NCI-H2227 treated with DMSO at 0.1 percent for 48 hours (cell line): Measurements from ENCODE around the gene COL15A1.

ENCODE experiments used
- DNase-seq: peaks from one replicate; lab custom pipeline; 2025; lab: John Stamatoyannopoulos, UW

COL15A1 gene

GRCh38 chr9:98916660-98917059, 27.0 kb upstream of the COL15A1 start:
- DNase-seq = no peak

- no peak for DNase-seq
These were observed 25.8 kb upstream of the COL15A1 start for GRCh38 chr9:98917746-98918487.

GRCh38 chr9:98921732-98922131, 22.0 kb upstream of the COL15A1 start:
- DNase-seq = no peak

- DNase-seq = no peak
These were observed 20.8 kb upstream of the COL15A1 start for GRCh38 chr9:98922721-98923435.

- DNase-seq = no peak
These were observed 20.1 kb upstream of the COL15A1 start for GRCh38 chr9:98923451-98924123.

- DNase-seq = no peak
These were observed 18.5 kb upstream of the COL15A1 start for GRCh38 chr9:98924946-98925820.

- no peak for DNase-seq
These were observed 17.8 kb upstream of the COL15A1 start for GRCh38 chr9:98925956-98926355.

- DNase-seq = no peak
These were observed 16.0 kb upstream of the COL15A1 start for GRCh38 chr9:98927724-98928123.

- DNase-seq = no peak
These were observed 14.6 kb upstream of the COL15A1 start for GRCh38 chr9:98929071-98929470.

- DNase-seq = no peak
These were observed 13.8 kb upstream of the COL15A1 start for GRCh38 chr9:98929895-98930341.

GRCh38 chr9:98930792-98931191, 12.9 kb upstream of the COL15A1 start:
- no peak for DNase-seq

GRCh38 chr9:98931600-98932389, 11.9 kb upstream of the COL15A1 start:
- DNase-seq = no peak

GRCh38 chr9:98933185-98933584, 10.5 kb upstream of the COL15A1 start:
- no peak for DNase-seq

GRCh38 chr9:98933890-98934289, 9.8 kb upstream of the COL15A1 start:
- DNase-seq = no peak

- DNase-seq = no peak
These were observed 8.6 kb upstream of the COL15A1 start for GRCh38 chr9:98935071-98935505.

GRCh38 chr9:98940276-98940675, 3.4 kb upstream of the COL15A1 start:
- no peak for DNase-seq

- DNase-seq = no peak
These were observed 1.7 kb upstream of the COL15A1 start for GRCh38 chr9:98941946-98942523.

GRCh38 chr9:98942906-98943681, 613 bp upstream of the COL15A1 start:
- no peak for DNase-seq

- DNase-seq = no peak
These were observed 488 bp downstream of the COL15A1 start for GRCh38 chr9:98944057-98944733.
